HepG2 (cell line): ENCODE data around the gene MAJIN. TPM values are rescaled to one million over a fixed set of nuclear protein-coding genes. Genes with fewer than 3 reads are reported as not detected.

Experiments used
- DPF2 ChIP-seq: sonication (generic); formaldehyde crosslinking; IDR thresholded peaks from 2 replicates; pipeline ENCODE4 v1.4.0; 2020; ENCODE audit warnings: mild to moderate bottlenecking, low read depth, missing genetic modification reagents, borderline replicate concordance
- DZIP1 ChIP-seq: sonication (generic); formaldehyde crosslinking; IDR thresholded peaks from 2 replicates; pipeline ENCODE4 v1.5.0; 2020; ENCODE audit warnings: mild to moderate bottlenecking, missing genetic modification reagents
- FOXK1 ChIP-seq: sonication (generic); formaldehyde crosslinking; IDR thresholded peaks from 2 replicates; pipeline ENCODE4 v1.4.0; 2020; ENCODE audit warnings: low read depth, missing genetic modification reagents, borderline replicate concordance
- NONO ChIP-seq, 2 experiments: fragments of 450-650 bp in 1 of 2; sonication (generic) in 1 of 2; formaldehyde crosslinking in 1 of 2; IDR thresholded peaks in 1 of 2; conservative IDR thresholded peaks in 1 of 2; 2 replicates each; pipeline versions ENCODE4 v1.6.1 to v1.8.0; 2017 to 2022; ENCODE audit warnings: mild to moderate bottlenecking in 1 of 2, missing genetic modification reagents in 1 of 2, moderate library complexity in 1 of 2
- PCBP1 ChIP-seq: fragments of 200-400 bp; formaldehyde crosslinking; IDR thresholded peaks from 2 replicates; pipeline ENCODE4 v1.6.1; 2017; ENCODE audit warnings: mild to moderate bottlenecking, low read depth, low read length, borderline replicate concordance
- REPIN1 ChIP-seq: sonication (generic); formaldehyde crosslinking; IDR thresholded peaks from 2 replicates; pipeline ENCODE4 v1.8.0; 2022; ENCODE audit warnings: missing genetic modification reagents, low read depth, mild to moderate bottlenecking, borderline replicate concordance
- SMC3 ChIP-seq: IDR thresholded peaks from 2 replicates; pipeline ENCODE4 v1.6.1; 2011; ENCODE audit warnings: low read length, improper control_type of control experiment
- SP1 ChIP-seq, 2 experiments: fragments of 450-650 bp in 1 of 2; sonication (generic) in 1 of 2; formaldehyde crosslinking in 1 of 2; IDR thresholded peaks; 2 replicates each; pipeline versions ENCODE4 v1.4.0 to v1.6.1; 2016 to 2020; ENCODE audit warnings: missing genetic modification reagents in 1 of 2
- SPEN ChIP-seq: sonication (generic); formaldehyde crosslinking; IDR thresholded peaks from 2 replicates; pipeline ENCODE4 v1.5.1; 2020; ENCODE audit warnings: low read depth, mild to moderate bottlenecking, missing genetic modification reagents
- TGIF2 ChIP-seq: IDR thresholded peaks from 2 replicates; pipeline ENCODE4 v1.6.1; 2016; ENCODE audit warnings: control low read depth, missing compliant biosample characterization
- THAP7 ChIP-seq: sonication (generic); formaldehyde crosslinking; IDR thresholded peaks from 2 replicates; pipeline ENCODE4 v1.8.1; 2023; ENCODE audit warnings: mild to moderate bottlenecking, missing genetic modification reagents
- ZBTB21 ChIP-seq: sonication (generic); formaldehyde crosslinking; IDR thresholded peaks from 2 replicates; pipeline ENCODE4 v1.4.0; 2020; ENCODE audit warnings: missing genetic modification reagents
- ZBTB37 ChIP-seq: sonication (generic); formaldehyde crosslinking; IDR thresholded peaks from 2 replicates; pipeline ENCODE4 v1.4.0; 2020; ENCODE audit warnings: mild to moderate bottlenecking, missing genetic modification reagents
- ZBTB8A ChIP-seq: sonication (generic); formaldehyde crosslinking; IDR thresholded peaks from 2 replicates; pipeline ENCODE4 v1.4.0; 2020; ENCODE audit warnings: mild to moderate bottlenecking, low read depth, missing genetic modification reagents, borderline replicate concordance
- ZNF24 ChIP-seq: fragments of 450-650 bp; IDR thresholded peaks from 2 replicates; pipeline ENCODE4 v1.6.1; 2017; ENCODE audit warnings: antibody characterized with exemption, mild to moderate bottlenecking
- ZNF441 ChIP-seq: sonication (generic); formaldehyde crosslinking; IDR thresholded peaks from 2 replicates; pipeline ENCODE4 v1.7.0; 2021; ENCODE audit warnings: missing genetic modification reagents, borderline replicate concordance
- ZNF468 ChIP-seq: sonication (generic); formaldehyde crosslinking; IDR thresholded peaks from 2 replicates; pipeline ENCODE4 v1.8.0; 2022; ENCODE audit warnings: mild to moderate bottlenecking, moderate library complexity, missing genetic modification reagents
- ZNF546 ChIP-seq: sonication (generic); formaldehyde crosslinking; conservative IDR thresholded peaks from 2 replicates; pipeline ENCODE4 v1.8.1; 2023; ENCODE audit warnings: mild to moderate bottlenecking, missing genetic modification reagents
- ZNF549 ChIP-seq: sonication (generic); formaldehyde crosslinking; IDR thresholded peaks from 2 replicates; pipeline ENCODE4 v1.5.0; 2020; ENCODE audit warnings: missing genetic modification reagents
- ZNF703 ChIP-seq: sonication (generic); formaldehyde crosslinking; IDR thresholded peaks from 2 replicates; pipeline ENCODE4 v1.5.1; 2020; ENCODE audit warnings: missing genetic modification reagents, mild to moderate bottlenecking, moderate library complexity, borderline replicate concordance
- ZNF713 ChIP-seq: sonication (generic); formaldehyde crosslinking; IDR thresholded peaks from 2 replicates; pipeline ENCODE4 v1.4.0; 2020; ENCODE audit warnings: mild to moderate bottlenecking, missing genetic modification reagents
- ZSCAN25 ChIP-seq: sonication (generic); formaldehyde crosslinking; IDR thresholded peaks from 2 replicates; pipeline ENCODE4 v1.8.0; 2022; ENCODE audit warnings: mild to moderate bottlenecking, missing genetic modification reagents
- polyA plus RNA-seq, 8 experiments: library from polyadenylated mRNA; depleted of rRNA in 3 of 8; stranded (reverse) in 7 of 8; unstranded in 1 of 8; fragments of >200 nt; fragmentation: Illumina TruSeq in 4 of 8; extraction: Trizol in 4 of 8; gene quantifications; 2 replicates each; pipeline versions ENCODE4 v1.2.1 to v1.2.3, GENCODE V29; 2011 to 2016; ENCODE audit warnings: low read depth in 4 of 8, missing spikeins in 1 of 8, mixed read lengths in 1 of 8; ENCODE audit not compliant: insufficient read depth in 1 of 8
- total RNA-seq, 5 experiments: library from RNA; depleted of rRNA; stranded (reverse); fragments of >200 nt; fragmentation: Illumina TruSeq; extraction: Trizol; gene quantifications; 2 replicates each; pipeline ENCODE4 v1.2.3, GENCODE V29; 2016; ENCODE audit warnings: low read depth in 1 of 5
- TF ChIP-seq, protein P1 (sequence below): sonication (generic); formaldehyde crosslinking; IDR thresholded peaks from 2 replicates; pipeline ENCODE4 v1.5.1; 2020; ENCODE audit warnings: missing genetic modification reagents, mild to moderate bottlenecking, borderline replicate concordance

MAJIN gene
- total and polyA plus RNA-seq, 2 of the 13 experiments (the other 11 are each of a cell fraction or from before 2014, with no cell fraction given): not detected

- no peak for TF ChIP-seq THAP7
- no peak for TF ChIP-seq ZBTB37
- no peak for TF ChIP-seq SMC3
- no peak for TF ChIP-seq NONO (IDR thresholded peaks at IDR 0.05)
- peak; percentile 61 for TF ChIP-seq NONO (CRISPR knock-in tag; conservative IDR thresholded peaks at IDR 0.05)
- peak; percentile 49 for TF ChIP-seq SPEN (CRISPR knock-in tag)
- no peak for TF ChIP-seq ZNF24
- TF ChIP-seq ZNF549 (CRISPR knock-in tag): no peak
- no peak for TF ChIP-seq ZBTB21 (CRISPR knock-in tag)
- peak; percentile 89; the same call in 1 of the 2 replicates for TF ChIP-seq ZNF546
- no peak for TF ChIP-seq FOXK1
- no peak for TF ChIP-seq PCBP1
- no peak for TF ChIP-seq DPF2 (CRISPR knock-in tag)
- no peak for TF ChIP-seq TGIF2 (CRISPR knock-in tag)
- TF ChIP-seq DZIP1 (CRISPR knock-in tag): peak; percentile 27; the same call in 1 of the 2 replicates
- peak; percentile 45 for TF ChIP-seq REPIN1
- TF ChIP-seq ZNF703 (CRISPR knock-in tag): no peak; the same call in 1 of the 2 replicates
- TF ChIP-seq ZNF441: no peak; the same call in 1 of the 2 replicates
- no peak for TF ChIP-seq SP1 (IDR thresholded peaks at IDR 0.05)
- TF ChIP-seq SP1 (CRISPR knock-in tag; IDR thresholded peaks at IDR 0.05): peak; percentile 41
- peak; percentile 92 for TF ChIP-seq ZSCAN25 (CRISPR knock-in tag)
- TF ChIP-seq, protein P1, sequence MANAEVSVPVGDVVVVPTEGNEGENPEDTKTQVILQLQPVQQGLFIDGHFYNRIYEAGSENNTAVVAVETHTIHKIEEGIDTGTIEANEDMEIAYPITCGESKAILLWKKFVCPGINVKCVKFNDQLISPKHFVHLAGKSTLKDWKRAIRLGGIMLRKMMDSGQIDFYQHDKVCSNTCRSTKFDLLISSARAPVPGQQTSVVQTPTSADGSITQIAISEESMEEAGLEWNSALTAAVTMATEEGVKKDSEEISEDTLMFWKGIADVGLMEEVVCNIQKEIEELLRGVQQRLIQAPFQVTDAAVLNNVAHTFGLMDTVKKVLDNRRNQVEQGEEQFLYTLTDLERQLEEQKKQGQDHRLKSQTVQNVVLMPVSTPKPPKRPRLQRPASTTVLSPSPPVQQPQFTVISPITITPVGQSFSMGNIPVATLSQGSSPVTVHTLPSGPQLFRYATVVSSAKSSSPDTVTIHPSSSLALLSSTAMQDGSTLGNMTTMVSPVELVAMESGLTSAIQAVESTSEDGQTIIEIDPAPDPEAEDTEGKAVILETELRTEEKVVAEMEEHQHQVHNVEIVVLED: peak; percentile 69
- TF ChIP-seq ZBTB8A (CRISPR knock-in tag): no peak; the same call in 1 of the 2 replicates
- no peak for TF ChIP-seq ZNF713 (CRISPR knock-in tag)
- TF ChIP-seq ZNF468: no peak
Observed at GRCh38 chr11:65013888-65014725, 42.2 kb upstream of the MAJIN start, which contains the start of gene ARL2 (continued).
